Type B pancreatic cell (in vitro differentiated cells): ENCODE results near the gene RPLP2. TPM values are rescaled to one million over a fixed set of nuclear protein-coding genes. Genes with fewer than 3 reads are reported as not detected.

Experiments used
- DNase-seq: peaks from one replicate; pipeline ENCODE4 v3.0.0; 2021; ENCODE audit warnings: mixed read lengths; ENCODE audit not compliant: unreplicated experiment; ENCODE audit errors: extremely low spot score
- H3K27ac Mint-ChIP-seq: 2 replicates; pipeline ENCODE4 v1.8.0; 2021; ENCODE audit warnings: mild to moderate bottlenecking, mixed read lengths
- H3K27me3 Mint-ChIP-seq: 2 replicates; pipeline ENCODE4 v1.8.0; 2021; ENCODE audit warnings: mixed read lengths
- H3K36me3 Mint-ChIP-seq: 2 replicates; pipeline ENCODE4 v1.8.0; 2021; ENCODE audit warnings: mixed read lengths
- H3K4me1 Mint-ChIP-seq: one replicate; pipeline ENCODE4 v1.8.0; 2021; ENCODE audit warnings: mixed read lengths; ENCODE audit not compliant: unreplicated experiment
- H3K4me3 Mint-ChIP-seq: 2 replicates; pipeline ENCODE4 v1.8.0; 2021; ENCODE audit warnings: mild to moderate bottlenecking, mixed read lengths
- H3K9me3 Mint-ChIP-seq: 2 replicates; pipeline ENCODE4 v1.8.0; 2021; ENCODE audit warnings: mixed read lengths
- total RNA-seq: library from RNA; stranded (reverse); gene quantifications from 2 replicates; pipeline ENCODE4 v1.2.1, GENCODE V29; 2021; ENCODE audit warnings: low replicate concordance
- TF ChIP-seq, protein P1 (sequence below): fragments of 200-600 bp; sonication (generic); conservative IDR thresholded peaks from 2 replicates; pipeline ENCODE4 v1.5.0; 2021; ENCODE audit warnings: antibody characterized with exemption, mild to moderate bottlenecking

RPLP2 gene
- total RNA-seq, 1 donor from 2014 or later = 1,985 TPM

DNA sequence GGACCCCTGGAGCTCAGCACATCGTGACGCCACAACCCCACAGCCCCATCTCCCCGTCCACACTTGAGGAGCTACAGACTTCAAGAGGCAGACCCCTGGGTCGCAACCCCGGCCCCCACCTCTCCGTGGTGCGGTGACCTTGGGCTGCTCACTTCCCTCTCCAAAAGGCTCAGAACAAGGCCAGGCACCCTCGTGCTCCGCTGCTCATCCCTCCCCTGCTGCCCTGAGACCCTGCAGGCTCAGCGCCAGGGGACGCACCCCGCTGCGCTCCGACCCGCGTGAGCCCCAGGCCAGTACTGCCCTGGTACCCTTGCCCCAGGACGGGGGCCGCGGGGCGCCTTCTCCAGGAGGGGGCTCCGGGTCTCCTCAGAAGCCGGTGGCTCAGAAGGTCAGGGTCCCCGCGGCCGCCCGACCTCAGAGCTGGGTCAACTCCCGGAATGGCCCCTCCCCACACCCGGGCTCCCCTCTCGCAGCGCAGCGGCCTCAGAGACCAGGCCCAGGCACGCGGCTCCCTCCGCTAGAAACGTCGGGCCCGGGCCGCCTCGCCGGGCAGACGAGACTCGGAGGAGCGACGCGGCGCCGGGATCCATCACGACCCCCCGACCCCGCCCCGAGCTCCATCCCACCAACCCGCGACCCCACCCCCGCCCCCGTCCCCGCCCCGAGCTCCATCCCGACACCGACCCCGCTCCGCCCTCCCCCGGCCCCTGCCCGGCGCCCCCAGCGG, 33.0 kb upstream of the RPLP2 start:
- no peaks in the 10 kb centered on the region for H3K9me3 Mint-ChIP-seq
- H3K27ac Mint-ChIP-seq = peak overlapping the region; percentile 80
- H3K27me3 Mint-ChIP-seq = no peaks in the 10 kb centered on the region
- TF ChIP-seq, protein P1, sequence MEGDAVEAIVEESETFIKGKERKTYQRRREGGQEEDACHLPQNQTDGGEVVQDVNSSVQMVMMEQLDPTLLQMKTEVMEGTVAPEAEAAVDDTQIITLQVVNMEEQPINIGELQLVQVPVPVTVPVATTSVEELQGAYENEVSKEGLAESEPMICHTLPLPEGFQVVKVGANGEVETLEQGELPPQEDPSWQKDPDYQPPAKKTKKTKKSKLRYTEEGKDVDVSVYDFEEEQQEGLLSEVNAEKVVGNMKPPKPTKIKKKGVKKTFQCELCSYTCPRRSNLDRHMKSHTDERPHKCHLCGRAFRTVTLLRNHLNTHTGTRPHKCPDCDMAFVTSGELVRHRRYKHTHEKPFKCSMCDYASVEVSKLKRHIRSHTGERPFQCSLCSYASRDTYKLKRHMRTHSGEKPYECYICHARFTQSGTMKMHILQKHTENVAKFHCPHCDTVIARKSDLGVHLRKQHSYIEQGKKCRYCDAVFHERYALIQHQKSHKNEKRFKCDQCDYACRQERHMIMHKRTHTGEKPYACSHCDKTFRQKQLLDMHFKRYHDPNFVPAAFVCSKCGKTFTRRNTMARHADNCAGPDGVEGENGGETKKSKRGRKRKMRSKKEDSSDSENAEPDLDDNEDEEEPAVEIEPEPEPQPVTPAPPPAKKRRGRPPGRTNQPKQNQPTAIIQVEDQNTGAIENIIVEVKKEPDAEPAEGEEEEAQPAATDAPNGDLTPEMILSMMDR = no peak
- H3K4me1 Mint-ChIP-seq = no peaks in the 10 kb centered on the region
- peak overlapping the region; percentile 86 for H3K4me3 Mint-ChIP-seq
- H3K36me3 Mint-ChIP-seq = no peaks in the 10 kb centered on the region
- peak; percentile 74 for DNase-seq

DNA sequence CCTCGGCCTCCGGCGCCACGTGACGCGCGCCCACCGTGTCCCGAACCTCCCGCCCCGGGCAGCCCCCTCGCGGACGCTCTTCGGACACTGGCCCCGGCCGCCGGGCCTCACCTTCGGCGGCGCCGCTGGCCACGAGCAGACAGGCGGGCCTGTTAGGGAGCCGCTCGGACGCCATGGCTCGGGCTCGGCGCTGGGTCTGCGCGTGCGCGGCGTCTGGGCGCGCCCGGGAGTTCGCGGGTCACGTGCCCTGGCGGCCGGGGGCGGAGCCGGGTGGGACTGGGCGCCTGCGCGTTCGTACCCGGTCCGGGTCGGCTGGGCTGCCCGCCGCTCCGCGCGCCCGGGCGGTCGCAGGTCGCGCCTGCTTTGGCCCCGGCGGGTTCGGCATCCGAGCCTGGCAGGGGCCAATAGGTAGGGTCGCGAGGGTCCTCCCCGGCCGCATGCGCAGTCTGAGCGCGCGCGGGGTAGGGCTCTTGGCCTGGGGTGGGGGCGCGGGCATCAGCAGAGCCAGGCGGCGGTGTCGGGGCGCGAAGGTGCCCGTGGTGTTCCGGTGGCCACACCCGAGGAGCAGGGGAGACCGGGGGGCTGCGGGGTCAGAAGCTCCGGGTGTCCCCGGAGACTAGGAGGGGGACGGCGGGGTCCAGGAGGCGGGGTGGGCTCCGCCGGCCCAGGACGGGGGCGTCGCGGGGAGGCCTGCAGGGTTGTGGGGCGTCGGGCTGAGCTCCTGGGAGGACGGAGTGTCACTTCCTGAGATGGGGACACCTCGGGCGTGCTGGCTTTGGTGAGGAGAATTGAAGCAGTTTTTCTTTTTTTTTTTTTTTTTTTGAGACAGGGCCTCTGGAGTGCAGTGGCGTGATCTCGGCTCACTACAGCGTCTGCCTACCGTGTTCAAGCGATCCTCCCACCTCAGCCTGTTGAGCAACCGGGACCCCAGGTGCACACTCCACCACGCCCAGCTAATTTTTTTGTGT, 32.2 kb upstream of the RPLP2 start, which contains the start of gene GATD1:
GATD1 (minus strand) TSS at position 200 of the 968 bp plus-strand sequence; CDS start at position 175, 25 bp downstream.
- H3K9me3 Mint-ChIP-seq = no peaks in the 10 kb centered on the region

DNA sequence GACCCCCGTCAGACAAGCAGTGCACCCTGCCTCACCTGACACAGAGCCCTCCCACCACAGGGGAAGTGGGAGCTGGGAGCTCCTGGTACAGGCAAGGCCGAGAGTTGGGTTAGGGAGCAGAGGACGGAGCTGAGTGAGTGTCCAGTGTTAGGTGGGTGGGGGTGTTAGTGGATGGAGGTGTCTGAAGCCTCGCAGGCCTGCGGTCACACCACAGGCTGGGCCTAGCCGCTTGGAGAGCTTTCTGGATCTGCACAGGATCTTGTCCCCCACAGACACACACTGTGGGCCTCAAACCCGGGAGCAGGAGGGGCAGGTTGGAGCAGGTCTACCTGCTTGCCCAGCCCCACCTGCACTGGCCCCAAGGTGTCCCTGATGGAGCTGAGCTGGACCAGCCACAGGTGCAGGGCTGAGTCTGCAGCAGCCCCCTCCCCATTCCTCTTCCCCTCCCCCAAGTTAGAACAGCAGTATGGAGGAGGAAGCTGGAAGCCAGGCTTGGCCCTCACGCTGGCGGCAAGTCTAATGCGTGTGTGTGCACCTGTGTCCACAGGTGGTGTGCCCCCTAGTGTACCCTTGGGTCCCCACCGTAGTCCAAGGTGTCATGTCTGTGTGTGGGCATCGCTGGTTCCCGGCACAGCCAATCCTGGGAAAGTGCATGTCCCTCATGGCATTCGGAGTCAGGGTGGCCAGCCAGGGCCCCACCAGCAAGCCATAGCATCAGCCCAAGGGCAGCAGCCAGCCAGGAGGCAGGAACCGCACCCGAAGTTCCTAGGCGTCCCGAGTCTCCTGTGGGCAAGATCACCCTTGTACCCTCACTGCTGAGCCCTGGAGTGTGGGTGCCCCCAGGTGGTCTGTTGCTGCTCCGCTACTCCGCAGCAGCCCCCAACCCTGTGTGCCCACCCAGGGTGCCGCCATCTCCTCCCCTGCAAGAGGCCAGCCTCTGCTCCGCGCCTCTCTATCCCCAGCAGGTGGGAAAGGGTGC, 30.5 kb upstream of the RPLP2 start:
- Mint-ChIP-seq H3K4me3 (peak overlapping the region; percentile 44), H3K36me3 (no peaks in the 10 kb centered on the region), H3K27me3 (no peaks in the 10 kb centered on the region), H3K9me3 (no peaks in the 10 kb centered on the region), H3K4me1 (peaks cover 12% of the 10 kb centered on the region), H3K27ac (no peak overlapping the region)
- no peak for DNase-seq
- TF ChIP-seq, protein P1 = no peak

More for the DNA sequence above, 32.2 kb upstream of the RPLP2 start, which contains the start of gene GATD1:
- H3K36me3 Mint-ChIP-seq = no peaks in the 10 kb centered on the region
- peak; percentile 97 for DNase-seq
- TF ChIP-seq, protein P1 = no peak
- no peaks in the 10 kb centered on the region for H3K4me1 Mint-ChIP-seq
- no peaks in the 10 kb centered on the region for H3K27me3 Mint-ChIP-seq
- H3K27ac Mint-ChIP-seq = peak within 1 kb of the TSS; percentile 80
- H3K4me3 Mint-ChIP-seq = peak within 1 kb of the TSS; percentile 86

DNA sequence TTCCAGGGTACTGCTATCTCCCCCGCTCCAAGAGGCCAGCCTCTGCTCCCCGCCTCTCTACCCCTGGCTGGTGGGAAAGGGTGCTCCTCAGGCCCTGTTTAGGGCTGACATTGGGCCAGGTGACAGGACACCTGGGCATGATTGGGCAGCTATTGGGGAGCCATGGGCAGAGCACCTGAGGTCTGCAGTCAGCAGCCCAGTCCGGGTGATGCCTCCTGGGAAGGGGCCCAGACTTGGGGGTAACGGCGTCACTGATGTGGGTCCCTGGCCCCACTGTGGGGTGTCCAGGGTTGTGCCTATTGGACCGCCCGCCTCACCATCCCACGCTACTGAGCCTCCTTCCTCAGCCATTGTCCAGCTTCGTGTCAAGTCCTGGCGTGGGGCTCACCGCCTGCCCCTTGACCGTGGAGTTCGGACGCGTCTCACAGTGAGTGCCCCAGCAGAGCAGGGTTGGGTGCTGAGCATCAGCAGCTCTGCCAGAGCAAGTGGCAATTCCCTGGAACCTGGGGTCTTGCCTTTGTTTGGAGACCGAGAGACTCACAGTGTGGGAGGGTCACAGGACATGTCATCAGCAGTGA, 29.7 kb upstream of the RPLP2 start:
- TF ChIP-seq, protein P1 = no peak
- Mint-ChIP-seq H3K9me3 (no peaks in the 10 kb centered on the region), H3K4me1 (peaks cover 12% of the 10 kb centered on the region), H3K36me3 (no peaks in the 10 kb centered on the region), H3K27me3 (no peaks in the 10 kb centered on the region), H3K27ac (no peak overlapping the region), H3K4me3 (peak overlapping the region; percentile 20)
- no peak for DNase-seq
